Uterus (tissue), 4 donors: Measurements from ENCODE around the gene SOX5. TPM values are rescaled to one million over a fixed set of nuclear protein-coding genes. Genes with fewer than 3 reads are reported as not detected.

Source experiments
- DNase-seq, 2 donors: peaks; one replicate each; pipeline ENCODE4 v3.0.0-alpha.2; 2019 to 2020
- H3K27ac ChIP-seq, 2 donors: fragments of 200-600 bp; sonication (generic); 1 replicate in 1 of 2; 2 replicates in 1 of 2; pipeline ENCODE4 v1.5.1; 2016 to 2018
- H3K27me3 ChIP-seq, 2 donors: fragments of 200-600 bp; sonication (generic); one replicate each; pipeline ENCODE4 v1.5.1; 2018 to 2019; ENCODE audit warnings: control low read depth in 1 of 2
- H3K36me3 ChIP-seq, 2 donors: fragments of 200-600 bp; sonication (generic); one replicate each; pipeline ENCODE4 v1.5.1; 2019; ENCODE audit warnings: control low read depth in 1 of 2
- H3K4me1 ChIP-seq, 2 donors: fragments of 200-600 bp; sonication (generic); one replicate each; pipeline ENCODE4 v1.5.1; 2018 to 2019; ENCODE audit warnings: control low read depth in 1 of 2
- H3K4me3 ChIP-seq, 2 donors: fragments of 200-600 bp; sonication (generic); 1 replicate in 1 of 2; 2 replicates in 1 of 2; pipeline ENCODE4 v1.5.1; 2018 to 2019; ENCODE audit warnings: mild to moderate bottlenecking in 1 of 2
- H3K9me3 ChIP-seq, 2 donors: fragments of 200-600 bp; sonication (generic); one replicate each; pipeline ENCODE4 v1.5.1; 2019; ENCODE audit warnings: control low read depth in 1 of 2
- POLR2A ChIP-seq, 2 donors: fragments of 450-650 bp; IDR thresholded peaks; one replicate each; pipeline ENCODE4 v1.6.1; 2016; ENCODE audit warnings: antibody characterized with exemption in 2 of 2, mild to moderate bottlenecking in 1 of 2, moderate library complexity in 1 of 2
- intact Hi-C: fragments of 100-400 bp; cut with DNase I; formaldehyde crosslinking; loops from one replicate; pipeline ENCODE4 v1.15.1; 2023; ENCODE audit warnings: low total_unique reads
- total RNA-seq, 4 donors: library from RNA; depleted of rRNA in 3 of 4; stranded (reverse); fragments of >200 nt in 3 of 4; gene quantifications; one replicate each; pipeline versions ENCODE4 v1.1.0 to v1.2.4, GENCODE V29; 2014 to 2023
- TF ChIP-seq, protein P1 (sequence below), 4 experiments: fragments of 200-600 bp in 2 of 4; fragments of 450-650 bp in 2 of 4; sonication (generic) in 2 of 4; IDR thresholded peaks; one replicate each; pipeline ENCODE4 v1.5.1; 2016 to 2019; ENCODE audit warnings: antibody characterized with exemption in 4 of 4, mild to moderate bottlenecking in 2 of 4, moderate library complexity in 1 of 4
- donor health status: DM: yes; HTN: yes; CAD: no.

SOX5 gene
- total RNA-seq, 4 donors from 2014 or later: 9.1 to 69.5 (median 31.2) TPM

DNA sequence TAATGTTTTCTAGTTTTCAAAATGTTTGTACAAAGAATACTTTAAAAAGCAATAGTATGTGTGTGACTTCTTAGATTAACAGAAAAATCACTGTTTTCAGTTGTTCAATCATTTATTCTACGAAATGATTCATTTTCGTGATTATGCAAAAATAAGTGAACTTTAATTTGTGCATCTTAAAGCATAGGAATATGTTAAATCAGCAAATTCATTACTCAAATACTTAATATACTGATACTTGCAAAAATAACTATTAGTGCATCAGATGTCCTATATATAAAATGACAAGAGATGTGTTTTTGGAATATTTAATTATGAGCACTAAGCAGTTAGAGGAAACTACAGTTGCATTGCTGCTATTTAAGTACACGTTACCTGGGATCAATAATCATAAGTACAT, 11.0 kb downstream of the SOX5 start:
- no peaks in the 10 kb centered on the region for H3K4me1 ChIP-seq
- no peak for DNase-seq
- H3K27me3 ChIP-seq: no peaks in the 10 kb centered on the region
- H3K36me3 ChIP-seq: no peaks in the 10 kb centered on the region
- TF ChIP-seq POLR2A (IDR thresholded peaks at IDR 0.05): no peak
- TF ChIP-seq, protein P1, sequence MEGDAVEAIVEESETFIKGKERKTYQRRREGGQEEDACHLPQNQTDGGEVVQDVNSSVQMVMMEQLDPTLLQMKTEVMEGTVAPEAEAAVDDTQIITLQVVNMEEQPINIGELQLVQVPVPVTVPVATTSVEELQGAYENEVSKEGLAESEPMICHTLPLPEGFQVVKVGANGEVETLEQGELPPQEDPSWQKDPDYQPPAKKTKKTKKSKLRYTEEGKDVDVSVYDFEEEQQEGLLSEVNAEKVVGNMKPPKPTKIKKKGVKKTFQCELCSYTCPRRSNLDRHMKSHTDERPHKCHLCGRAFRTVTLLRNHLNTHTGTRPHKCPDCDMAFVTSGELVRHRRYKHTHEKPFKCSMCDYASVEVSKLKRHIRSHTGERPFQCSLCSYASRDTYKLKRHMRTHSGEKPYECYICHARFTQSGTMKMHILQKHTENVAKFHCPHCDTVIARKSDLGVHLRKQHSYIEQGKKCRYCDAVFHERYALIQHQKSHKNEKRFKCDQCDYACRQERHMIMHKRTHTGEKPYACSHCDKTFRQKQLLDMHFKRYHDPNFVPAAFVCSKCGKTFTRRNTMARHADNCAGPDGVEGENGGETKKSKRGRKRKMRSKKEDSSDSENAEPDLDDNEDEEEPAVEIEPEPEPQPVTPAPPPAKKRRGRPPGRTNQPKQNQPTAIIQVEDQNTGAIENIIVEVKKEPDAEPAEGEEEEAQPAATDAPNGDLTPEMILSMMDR (IDR thresholded peaks at IDR 0.05): no peak
- intact Hi-C loops: no loop called here
- no peak overlapping the region for H3K4me3 ChIP-seq
- H3K9me3 ChIP-seq: no peaks in the 10 kb centered on the region
- no peak overlapping the region for H3K27ac ChIP-seq

DNA sequence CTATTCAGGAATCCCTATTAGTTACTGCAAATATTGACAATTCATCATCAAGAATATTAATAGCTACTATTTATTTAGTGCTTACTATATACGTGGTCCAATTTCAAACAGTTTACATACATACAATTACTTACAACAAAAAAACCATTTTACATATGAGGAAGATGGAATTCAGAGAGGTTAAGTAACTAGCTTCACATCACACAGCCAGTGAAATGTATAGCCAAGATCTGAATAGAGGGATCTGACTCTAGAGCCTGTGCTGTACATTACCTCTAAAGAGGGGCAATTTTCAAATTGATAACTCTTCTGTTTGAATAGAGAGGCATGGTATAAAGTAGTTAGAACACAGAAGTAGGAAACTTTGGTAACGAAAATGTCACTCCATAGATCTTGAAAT, 18.3 kb downstream of the SOX5 start:
- no peak for TF ChIP-seq POLR2A (IDR thresholded peaks at IDR 0.05)
- TF ChIP-seq, protein P1 (IDR thresholded peaks at IDR 0.05): no peak
- intact Hi-C loops: no loop called here
- no peaks in the 10 kb centered on the region for H3K9me3 ChIP-seq
- H3K27me3 ChIP-seq: no peaks in the 10 kb centered on the region
- H3K4me3 ChIP-seq: no peak overlapping the region
- no peak overlapping the region for H3K27ac ChIP-seq
- no peak for DNase-seq
- no peaks in the 10 kb centered on the region for H3K4me1 ChIP-seq
- no peaks in the 10 kb centered on the region for H3K36me3 ChIP-seq

DNA sequence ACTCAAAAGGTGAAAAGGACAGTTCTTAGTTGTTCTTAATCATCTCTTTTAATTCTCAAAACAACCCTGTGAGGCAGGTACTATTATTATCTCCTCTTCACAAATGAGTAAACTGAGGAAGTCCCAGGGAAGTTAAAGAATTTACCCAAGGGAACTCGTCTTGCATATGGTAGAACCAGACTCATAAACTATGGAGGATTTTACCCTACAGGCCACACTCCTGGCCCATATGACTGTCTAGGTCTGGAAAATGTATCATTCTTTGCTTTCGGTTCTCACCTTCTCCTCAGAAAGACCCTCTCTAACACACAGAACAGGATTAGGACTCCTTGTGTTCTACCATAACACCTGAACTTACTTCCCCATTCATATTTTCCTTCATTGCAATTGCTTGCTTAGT, 18.9 kb downstream of the SOX5 start:
- intact Hi-C loops: no loop called here
- DNase-seq: no peak
- H3K9me3 ChIP-seq: no peaks in the 10 kb centered on the region
- no peaks in the 10 kb centered on the region for H3K27me3 ChIP-seq
- H3K36me3 ChIP-seq: no peaks in the 10 kb centered on the region
- H3K4me3 ChIP-seq: no peak overlapping the region
- H3K27ac ChIP-seq: no peak overlapping the region
- TF ChIP-seq, protein P1 (IDR thresholded peaks at IDR 0.05): no peak
- no peak for TF ChIP-seq POLR2A (IDR thresholded peaks at IDR 0.05)
- H3K4me1 ChIP-seq: no peaks in the 10 kb centered on the region

- no peaks in the 10 kb centered on the region for H3K36me3 ChIP-seq
- no peaks in the 10 kb centered on the region for H3K4me1 ChIP-seq
- H3K9me3 ChIP-seq: no peaks in the 10 kb centered on the region
- H3K27me3 ChIP-seq: no peaks in the 10 kb centered on the region
- H3K27ac ChIP-seq: no peak overlapping the region
- intact Hi-C loops: no loop called here
- H3K4me3 ChIP-seq: no peak overlapping the region
- no peak for DNase-seq
- TF ChIP-seq POLR2A (IDR thresholded peaks at IDR 0.05): no peak
- TF ChIP-seq, protein P1 (IDR thresholded peaks at IDR 0.05): no peak
These were observed 19.6 kb downstream of the SOX5 start for GRCh38 chr12:23929906-23930305.

- TF ChIP-seq, protein P1 (IDR thresholded peaks at IDR 0.05): no peak
- no peak for TF ChIP-seq POLR2A (IDR thresholded peaks at IDR 0.05)
- no peaks in the 10 kb centered on the region for H3K36me3 ChIP-seq
- intact Hi-C loops: no loop called here
- no peaks in the 10 kb centered on the region for H3K4me1 ChIP-seq
- no peaks in the 10 kb centered on the region for H3K27me3 ChIP-seq
- no peak overlapping the region for H3K4me3 ChIP-seq
- no peaks in the 10 kb centered on the region for H3K9me3 ChIP-seq
- no peak overlapping the region for H3K27ac ChIP-seq
- DNase-seq: no peak
These were observed 21.6 kb downstream of the SOX5 start for GRCh38 chr12:23927907-23928306.
